Breast epithelium (tissue), 3 donors: ENCODE results near the gene DUSP6.

ENCODE experiments used
- CTCF ChIP-seq, 3 donors: fragments of 450-650 bp; IDR thresholded peaks; one replicate each; pipeline ENCODE4 v1.5.1; 2016 to 2017; ENCODE audit warnings: antibody characterized with exemption in 3 of 3, mild to moderate bottlenecking in 3 of 3, moderate library complexity in 3 of 3
- POLR2A ChIP-seq: fragments of 450-650 bp; IDR thresholded peaks from one replicate; pipeline ENCODE4 v1.6.1; 2016; ENCODE audit warnings: antibody characterized with exemption, mild to moderate bottlenecking, moderate library complexity

- TF ChIP-seq CTCF (IDR thresholded peaks at IDR 0.05) (no peak), POLR2A (no peak)
These were observed 42.9 kb downstream of the DUSP6 start for GRCh38 chr12:89309440-89309802.
